B cell (primary cell): ENCODE data around the gene GLB1L2.

Experiments
- EZH2 ChIP-seq: IDR thresholded peaks from 2 replicates; pipeline ENCODE4 v1.6.1; 2012; ENCODE audit warnings: borderline replicate concordance, low read depth, mild to moderate bottlenecking, moderate library complexity, low read length; ENCODE audit not compliant: insufficient read depth, poor library complexity, severe bottlenecking
- TF ChIP-seq, protein P1 (sequence below): fragments of 200-600 bp; IDR thresholded peaks from one replicate; pipeline ENCODE4 v1.8.0; 2022; ENCODE audit warnings: antibody characterized with exemption, mild to moderate bottlenecking

DNA sequence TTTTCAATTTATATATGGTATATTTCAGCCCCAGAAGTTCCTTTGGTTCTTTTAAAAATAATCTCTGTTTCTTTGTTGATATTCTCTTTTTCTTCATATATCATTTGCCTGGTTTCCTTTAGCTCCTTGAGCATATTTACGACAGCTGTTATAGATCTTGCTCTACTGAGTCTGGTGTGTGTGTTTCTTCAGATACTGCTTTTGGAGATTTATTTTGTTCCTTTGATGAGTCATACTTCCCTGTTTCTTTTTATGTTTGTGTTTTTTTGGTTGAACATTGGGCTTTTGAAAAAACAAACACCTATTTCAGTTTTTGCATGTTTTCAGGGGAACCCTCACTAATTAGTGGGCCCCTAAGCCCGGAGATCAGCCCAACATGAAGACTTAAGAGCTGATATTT is 23.3 kb downstream of the GLB1L2 start:
- TF ChIP-seq, protein P1, sequence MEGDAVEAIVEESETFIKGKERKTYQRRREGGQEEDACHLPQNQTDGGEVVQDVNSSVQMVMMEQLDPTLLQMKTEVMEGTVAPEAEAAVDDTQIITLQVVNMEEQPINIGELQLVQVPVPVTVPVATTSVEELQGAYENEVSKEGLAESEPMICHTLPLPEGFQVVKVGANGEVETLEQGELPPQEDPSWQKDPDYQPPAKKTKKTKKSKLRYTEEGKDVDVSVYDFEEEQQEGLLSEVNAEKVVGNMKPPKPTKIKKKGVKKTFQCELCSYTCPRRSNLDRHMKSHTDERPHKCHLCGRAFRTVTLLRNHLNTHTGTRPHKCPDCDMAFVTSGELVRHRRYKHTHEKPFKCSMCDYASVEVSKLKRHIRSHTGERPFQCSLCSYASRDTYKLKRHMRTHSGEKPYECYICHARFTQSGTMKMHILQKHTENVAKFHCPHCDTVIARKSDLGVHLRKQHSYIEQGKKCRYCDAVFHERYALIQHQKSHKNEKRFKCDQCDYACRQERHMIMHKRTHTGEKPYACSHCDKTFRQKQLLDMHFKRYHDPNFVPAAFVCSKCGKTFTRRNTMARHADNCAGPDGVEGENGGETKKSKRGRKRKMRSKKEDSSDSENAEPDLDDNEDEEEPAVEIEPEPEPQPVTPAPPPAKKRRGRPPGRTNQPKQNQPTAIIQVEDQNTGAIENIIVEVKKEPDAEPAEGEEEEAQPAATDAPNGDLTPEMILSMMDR = no peak
- no peak for TF ChIP-seq EZH2
